Heart left ventricle (tissue), 13 donors: ENCODE measurements around the gene FKBP11.

ENCODE experiments used
- POLR2A ChIP-seq, 2 donors: fragments of 450-650 bp; IDR thresholded peaks; one replicate each; pipeline ENCODE4 v1.6.1; 2017; ENCODE audit warnings: antibody characterized with exemption in 2 of 2, mild to moderate bottlenecking in 2 of 2, moderate library complexity in 2 of 2
- TF ChIP-seq, protein P1 (sequence below), 12 donors: fragments of 200-600 bp; sonication (generic) in 4 of 12; IDR thresholded peaks; one replicate each; pipeline versions ENCODE4 v1.5.0 to v1.8.0; 2018 to 2022; ENCODE audit warnings: antibody characterized with exemption in 12 of 12, mild to moderate bottlenecking in 5 of 12
- donor health status: ischemic (EF 13 %, LVEDD 7.1; RV severe dilation, severe dysfunction).
- donor health status: DM: no; HTN: yes; CAD: no.
- donor health status: DM: no; HTN: no; CAD: no.
- donor health status: ischemic (EF 25% LVEDD 6.9; RV normal size, moderate dysfunction).
- donor health status: ischemic (EF 25% LVEDD 5.7; RV mildly dilated, moderate dysfunction).
- donor health status: ischemic (EF 35%, LVEDD 5.7; RV mildly dilated, moderate dysfunction).
- donor health status: nonischemic (EF 11% LVEDD 7.7; RV severe dilation, severe dysfunction).
- donor health status: DM: yes; HTN: yes; CAD: no.
- donor health status: PGD.
- donor health status: ischemic (EF 29% LVEDD 5.4; RV normal size, mild dysfunction).
- donor health status: nonischemic (EF 23%, LVEDD 6.1; RV moderate dilation, normal function).

DNA sequence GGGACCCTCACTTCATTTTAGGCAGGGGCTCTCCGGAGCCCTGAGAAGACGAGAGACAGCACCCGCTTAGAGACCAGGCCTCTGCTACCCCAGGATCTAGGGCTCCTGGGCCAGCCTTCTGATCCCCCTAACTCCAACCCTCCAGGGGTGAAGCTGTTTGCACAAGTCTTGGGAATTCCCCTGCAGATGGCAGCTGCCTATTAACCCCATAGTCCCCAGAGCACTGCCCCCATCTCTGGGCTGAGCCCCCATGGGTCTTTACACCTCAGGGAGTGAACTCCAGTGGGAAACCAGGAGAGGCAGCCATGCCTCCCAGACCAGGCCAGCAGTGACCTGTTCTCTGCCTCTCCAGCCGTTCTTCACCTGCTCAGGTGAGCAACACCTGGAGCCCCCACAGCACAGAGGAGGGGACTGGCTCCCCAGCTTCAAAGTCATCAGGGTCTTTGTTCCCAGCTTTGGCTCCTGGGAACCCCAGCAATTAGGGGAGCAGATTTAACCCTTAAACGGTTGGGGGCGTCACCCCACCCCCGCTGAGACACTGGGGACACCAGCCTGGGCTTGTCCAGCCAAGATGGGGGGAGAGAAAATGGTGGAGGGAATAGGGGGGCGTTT is 44.0 kb upstream of the FKBP11 start:
- TF ChIP-seq, protein P1, sequence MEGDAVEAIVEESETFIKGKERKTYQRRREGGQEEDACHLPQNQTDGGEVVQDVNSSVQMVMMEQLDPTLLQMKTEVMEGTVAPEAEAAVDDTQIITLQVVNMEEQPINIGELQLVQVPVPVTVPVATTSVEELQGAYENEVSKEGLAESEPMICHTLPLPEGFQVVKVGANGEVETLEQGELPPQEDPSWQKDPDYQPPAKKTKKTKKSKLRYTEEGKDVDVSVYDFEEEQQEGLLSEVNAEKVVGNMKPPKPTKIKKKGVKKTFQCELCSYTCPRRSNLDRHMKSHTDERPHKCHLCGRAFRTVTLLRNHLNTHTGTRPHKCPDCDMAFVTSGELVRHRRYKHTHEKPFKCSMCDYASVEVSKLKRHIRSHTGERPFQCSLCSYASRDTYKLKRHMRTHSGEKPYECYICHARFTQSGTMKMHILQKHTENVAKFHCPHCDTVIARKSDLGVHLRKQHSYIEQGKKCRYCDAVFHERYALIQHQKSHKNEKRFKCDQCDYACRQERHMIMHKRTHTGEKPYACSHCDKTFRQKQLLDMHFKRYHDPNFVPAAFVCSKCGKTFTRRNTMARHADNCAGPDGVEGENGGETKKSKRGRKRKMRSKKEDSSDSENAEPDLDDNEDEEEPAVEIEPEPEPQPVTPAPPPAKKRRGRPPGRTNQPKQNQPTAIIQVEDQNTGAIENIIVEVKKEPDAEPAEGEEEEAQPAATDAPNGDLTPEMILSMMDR (IDR thresholded peaks at IDR 0.05), result no peak
- no peak for TF ChIP-seq POLR2A (IDR thresholded peaks at IDR 0.05)
